Stimulated activated CD8-positive, alpha-beta memory T cell treated with anti-CD3 and anti-CD28 coated beads, Interleukin-12 subunit alpha, Interleukin-12 subunit beta, amount 100 ng/mL, for 4 hours (primary cell): Measurements from ENCODE around the gene LRP6.

ENCODE experiments used
- DNase-seq: peaks from one replicate; pipeline ENCODE4 v3.0.0-alpha.2; 2020; ENCODE audit warnings: low read depth

Gene LRP6

DNA sequence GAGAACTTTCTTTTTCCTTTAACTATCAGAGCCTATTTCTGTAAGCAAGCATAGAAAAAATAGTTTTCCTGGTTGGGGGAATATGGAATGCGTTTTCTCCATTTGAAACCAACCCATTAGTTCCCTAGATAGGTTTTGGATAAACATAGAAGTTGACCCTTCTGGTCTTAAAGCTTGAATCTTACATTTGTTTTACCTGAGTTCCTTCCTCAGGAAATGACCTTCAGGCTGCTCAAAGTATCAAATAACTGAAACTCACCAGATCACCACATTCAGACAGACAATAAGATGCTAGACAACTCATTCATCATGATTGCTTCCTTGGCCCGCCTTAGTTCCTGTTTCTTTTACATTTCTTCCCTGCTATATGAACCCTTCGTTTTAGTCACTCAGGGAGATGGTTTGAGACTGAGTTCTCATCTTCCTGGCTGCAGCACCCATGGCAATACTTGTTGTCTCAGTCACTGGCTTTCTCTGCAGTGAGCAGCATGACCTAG lies 52.2 kb downstream of the LRP6 start:
- DNase-seq = no peak

DNA sequence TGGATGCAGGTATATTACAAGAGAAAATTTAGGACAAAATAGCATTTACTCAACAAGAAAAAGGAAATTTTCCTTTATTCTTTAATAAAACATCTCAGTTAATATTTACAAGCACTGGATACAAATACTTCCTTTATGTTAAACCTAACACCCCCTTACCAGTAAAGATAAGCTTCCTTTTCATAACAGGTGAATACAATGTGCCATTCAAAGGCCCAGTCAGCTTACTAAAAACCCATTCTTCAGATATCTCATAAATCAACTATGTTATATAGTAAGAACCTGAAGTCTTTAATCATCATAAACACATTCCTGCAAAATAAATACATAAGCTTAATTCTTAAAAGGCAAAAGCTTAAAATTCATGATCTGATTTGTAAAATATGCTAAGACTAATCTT lies 52.6 kb downstream of the LRP6 start:
- no peak for DNase-seq

DNA sequence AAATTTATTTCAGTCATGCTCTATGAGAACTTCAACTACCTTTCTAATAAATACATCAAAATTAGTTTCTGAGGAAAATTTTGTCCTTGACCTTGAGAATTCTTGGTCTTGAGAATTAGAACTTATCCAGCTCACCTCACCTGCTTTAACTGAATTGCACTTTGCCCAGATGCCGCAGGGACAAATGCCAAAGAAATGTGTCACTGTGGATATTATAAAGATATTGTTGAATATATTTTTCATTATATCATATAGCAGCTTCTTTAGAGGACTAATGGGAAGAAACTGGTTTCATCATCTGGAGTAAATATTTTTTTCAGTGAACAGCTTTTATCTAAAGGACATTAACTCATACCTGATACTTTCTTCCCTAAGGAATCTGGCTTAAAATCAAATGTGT lies 54.1 kb downstream of the LRP6 start:
- no peak for DNase-seq

DNA sequence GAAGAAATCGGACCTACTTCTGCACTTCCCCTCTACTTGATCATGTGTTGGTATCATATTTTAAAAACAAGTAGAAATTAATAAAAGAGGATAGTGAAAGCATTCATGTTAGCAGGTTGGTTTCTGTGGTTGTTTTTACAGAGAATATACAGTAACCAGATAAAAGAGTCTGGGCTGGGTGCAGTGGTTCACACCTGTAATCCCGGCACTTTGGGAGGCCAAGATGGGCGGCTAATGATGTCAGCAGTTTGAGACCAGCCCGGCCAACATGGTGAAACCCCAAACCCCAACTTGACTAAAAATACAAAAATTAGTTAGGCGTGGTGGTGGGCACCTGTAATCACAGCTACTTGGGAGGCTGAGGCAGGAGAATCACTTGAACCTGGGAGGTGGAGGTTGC lies 55.9 kb downstream of the LRP6 start:
- DNase-seq = no peak

DNA sequence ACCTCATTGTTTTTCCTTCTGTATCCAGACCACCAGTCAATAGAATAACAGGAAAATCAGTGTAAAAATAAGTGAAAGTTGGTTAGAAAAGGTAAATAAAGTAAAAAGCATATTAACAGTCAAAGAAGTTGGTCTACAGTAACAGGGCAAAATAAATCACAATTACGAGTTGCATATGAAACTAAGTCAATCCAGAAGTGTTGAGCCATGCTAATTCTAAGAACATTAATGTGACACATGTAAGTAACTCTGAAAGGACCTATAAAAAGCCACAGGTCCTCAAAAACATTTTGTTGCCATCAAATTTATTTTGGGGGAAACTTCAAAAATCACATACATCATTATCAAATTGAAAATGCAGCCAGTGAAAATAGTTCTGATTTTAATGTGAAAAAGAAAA lies 56.4 kb downstream of the LRP6 start:
- DNase-seq = no peak

DNA sequence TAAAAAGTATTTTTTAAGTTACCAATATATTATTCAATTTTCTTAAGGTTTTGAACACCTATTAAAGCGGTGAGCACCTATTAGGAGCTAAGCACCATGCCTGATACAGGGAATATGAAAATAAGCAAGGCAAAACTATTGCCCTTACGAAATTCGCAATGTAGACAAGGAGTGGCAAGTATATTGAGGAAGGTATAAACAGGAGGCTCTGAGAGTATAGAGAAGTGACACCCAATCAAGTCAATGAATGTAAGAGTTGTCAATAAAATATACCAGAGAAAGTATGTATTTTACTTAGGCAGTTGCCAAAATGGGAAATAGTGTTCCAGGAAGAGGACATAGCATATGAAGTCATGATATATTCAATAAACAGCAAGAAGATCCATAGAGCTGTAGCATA lies 57.2 kb downstream of the LRP6 start:
- DNase-seq = no peak

DNA sequence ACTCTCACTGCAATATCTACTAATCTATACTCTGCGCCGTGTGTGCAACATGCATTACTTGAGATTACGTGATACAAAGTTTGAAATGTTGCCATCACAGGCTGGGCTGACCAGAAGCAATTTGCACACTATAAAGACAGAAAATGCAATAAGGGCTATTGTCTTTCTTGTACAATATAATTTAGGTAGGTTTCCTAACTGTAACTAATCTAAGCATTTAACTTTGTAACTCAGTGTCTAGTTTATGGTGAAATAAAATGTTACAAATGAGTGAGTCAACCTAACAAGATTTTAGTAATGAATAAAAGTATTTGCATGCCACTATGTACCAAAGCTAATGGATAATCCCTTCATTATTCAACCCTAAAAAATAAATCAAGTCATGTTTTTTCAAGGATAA lies 57.8 kb downstream of the LRP6 start:
- DNase-seq = no peak

DNA sequence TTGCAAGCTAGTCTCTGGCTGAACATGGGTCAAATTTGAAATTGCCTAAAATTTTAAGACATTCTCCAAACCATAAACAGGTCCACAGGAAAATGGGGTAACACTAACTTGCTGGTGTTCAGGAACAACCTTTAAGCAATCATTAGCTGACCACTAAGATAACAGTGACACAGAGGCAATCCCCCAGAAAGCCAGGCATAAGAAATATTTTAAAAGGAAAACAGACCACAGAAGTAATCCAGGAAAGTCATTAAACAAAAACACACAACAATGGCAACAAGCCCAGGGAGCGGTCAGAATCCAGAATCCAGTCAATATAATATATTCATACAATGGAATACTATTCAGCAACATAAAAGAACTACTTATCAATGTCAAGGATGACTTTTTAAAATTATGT lies 59.1 kb downstream of the LRP6 start:
- no peak for DNase-seq

DNA sequence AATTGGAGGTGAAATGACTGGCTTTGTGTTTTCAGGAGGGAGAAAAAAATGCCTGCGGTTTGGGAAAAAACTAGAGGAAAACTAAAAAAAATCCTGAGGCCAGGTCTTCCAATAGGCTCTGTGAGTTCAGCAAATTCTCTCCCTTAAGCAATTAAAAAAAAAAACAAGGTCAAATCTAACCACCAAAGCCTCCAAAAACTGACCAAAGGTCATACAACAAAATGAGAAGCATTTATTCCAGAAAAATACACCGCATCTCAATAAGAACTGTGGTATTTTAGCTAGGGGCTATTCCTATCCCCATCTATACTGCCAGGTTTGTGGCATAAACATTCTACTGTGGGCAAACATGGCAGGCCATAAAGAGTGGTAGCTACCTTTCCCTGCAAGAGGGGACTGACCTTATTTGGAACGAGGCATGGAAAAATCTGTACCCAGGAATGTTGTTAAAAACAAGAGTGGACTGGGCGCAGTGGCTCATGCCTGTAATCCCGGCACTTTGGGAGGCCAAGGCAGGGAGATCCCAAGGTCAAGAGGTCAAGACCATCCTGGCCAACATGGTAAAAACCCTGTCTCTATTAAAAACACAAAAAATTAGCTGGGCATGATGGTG lies 60.0 kb downstream of the LRP6 start:
- no peak for DNase-seq

DNA sequence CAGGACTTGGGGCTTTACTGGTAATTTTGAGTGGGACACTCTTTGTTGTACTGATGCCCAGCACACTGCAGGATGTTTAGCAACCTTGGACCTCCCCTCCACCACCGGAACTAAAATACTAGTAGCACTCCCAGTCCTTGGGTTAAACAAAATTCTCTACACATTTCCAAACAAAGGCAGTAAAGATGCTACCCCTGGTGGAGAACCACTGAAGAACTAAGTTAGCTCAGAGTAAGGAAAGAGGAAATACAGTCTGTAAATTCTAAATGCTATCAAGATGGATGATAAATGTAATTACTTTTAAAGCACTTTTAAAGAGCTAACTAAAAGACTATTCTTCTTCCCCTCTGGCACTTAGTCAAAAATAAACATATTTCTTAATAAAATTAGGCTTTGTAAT lies 64.1 kb downstream of the LRP6 start:
- no peak for DNase-seq

DNA sequence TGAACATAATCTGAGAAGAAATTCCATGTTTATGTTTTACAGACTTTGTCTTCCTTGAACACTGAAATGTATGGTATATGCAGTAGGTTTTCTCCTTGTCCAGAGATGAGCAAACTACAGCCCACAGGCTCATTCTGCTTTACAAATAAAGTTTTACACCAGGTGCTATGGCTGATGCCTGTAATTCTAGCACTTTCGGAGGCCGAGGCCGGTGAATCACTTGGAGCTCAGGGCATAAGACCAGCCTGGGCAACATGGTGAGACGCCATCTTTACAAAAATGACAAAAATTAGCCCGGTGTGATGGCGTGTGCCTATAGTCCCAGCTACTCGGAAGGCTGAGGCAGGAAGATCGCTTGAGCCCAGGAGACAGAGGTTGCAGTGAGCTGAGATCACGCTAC lies 64.7 kb downstream of the LRP6 start:
- DNase-seq = no peak

DNA sequence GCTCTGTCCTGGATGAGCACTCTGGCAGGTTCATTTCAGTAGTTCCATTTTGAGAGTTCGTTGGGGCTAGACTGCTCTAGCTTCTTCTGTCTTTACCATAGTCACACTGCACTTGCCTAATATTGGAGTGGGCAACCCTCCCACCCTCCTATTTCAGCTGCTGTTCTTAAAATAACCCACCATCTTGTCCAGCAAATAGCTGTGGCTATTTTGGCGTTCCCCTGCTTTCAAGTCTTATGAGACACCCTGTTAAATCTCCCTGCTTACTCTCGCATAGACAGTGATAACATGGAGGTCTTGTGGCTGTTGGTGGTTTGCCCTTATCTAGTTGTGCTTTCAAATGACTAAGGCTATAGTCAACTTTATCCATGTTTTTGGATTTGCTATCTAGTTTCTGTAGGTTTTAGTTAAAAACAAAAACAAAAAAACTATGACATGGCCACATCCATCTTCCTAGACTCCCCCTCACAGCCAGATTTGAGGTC lies 65.5 kb downstream of the LRP6 start:
- DNase-seq = no peak

DNA sequence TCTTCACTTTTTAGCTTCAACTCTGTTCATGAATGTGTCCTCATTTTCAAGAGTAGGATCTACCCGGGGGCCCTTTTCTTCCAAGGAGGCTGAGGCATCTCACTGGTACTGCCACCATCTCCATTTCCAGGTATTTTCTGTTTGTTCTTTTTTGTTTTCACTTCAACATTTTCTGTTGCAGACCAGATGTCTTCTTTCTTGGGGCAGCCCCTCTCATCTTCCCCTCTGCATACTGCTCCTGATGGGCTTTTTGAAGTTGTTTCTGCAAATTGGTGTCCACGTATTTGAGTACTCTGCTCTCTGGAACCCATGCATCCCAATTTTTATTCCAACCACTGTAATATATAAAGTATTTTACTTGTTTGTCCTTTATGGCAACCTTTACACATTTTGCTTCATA lies 66.5 kb downstream of the LRP6 start:
- DNase-seq = no peak

DNA sequence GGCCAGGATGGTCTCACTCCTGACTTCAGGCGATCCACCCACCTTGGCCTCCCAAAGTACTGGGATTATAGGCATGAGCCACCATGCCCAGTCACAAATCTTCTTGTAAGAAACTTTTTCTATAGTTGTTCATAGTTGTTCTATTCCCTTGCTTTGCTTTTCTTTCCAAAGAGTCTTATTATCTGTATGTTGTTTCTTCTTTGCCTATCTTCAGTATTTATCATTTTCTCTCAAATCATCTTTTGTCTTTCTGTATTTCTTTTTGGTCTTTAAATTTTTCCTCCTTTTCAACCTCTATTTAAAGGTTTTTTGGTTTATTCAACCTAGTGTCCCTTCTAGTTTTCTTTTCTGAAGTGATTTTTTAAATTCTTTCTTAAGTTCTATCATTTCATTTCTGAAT lies 68.7 kb downstream of the LRP6 start:
- DNase-seq = no peak

DNA sequence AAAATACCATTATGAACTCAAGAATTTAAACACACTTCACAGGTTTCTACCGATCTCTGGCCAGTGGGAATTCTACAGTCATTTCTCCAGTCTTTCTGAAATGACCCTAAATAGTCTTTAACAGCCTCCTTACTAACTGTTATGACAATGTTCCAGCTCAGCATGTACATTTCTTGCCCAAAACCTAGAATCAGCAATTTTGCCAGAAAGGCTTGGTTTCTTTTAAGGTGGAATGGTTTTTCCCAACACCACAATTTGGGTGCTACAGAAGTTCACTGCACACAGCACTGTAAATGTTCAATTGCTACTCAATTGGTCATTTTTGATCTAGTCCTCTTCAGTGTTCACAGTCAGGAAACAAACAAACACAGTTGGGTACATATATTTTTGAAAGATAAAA lies 69.7 kb downstream of the LRP6 start:
- DNase-seq = no peak

DNA sequence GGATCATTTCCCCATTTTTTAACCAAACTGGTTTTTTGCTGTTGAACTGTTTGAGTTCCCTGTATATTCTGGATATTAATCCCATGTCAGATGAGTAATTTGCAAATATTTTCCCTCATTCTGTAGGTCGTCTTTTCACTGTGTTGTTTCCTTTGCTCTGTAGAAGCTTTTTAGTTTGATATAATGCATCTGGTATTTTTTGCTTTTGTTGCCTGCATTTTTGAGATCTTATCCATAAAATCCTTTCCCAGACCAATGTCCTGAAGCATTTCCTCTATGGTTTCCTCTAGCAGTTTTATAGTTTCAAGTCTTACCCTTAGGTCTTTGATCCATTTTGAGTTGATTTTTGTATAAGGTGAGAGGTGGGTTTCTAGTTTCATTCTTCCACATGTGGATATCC lies 71.3 kb downstream of the LRP6 start:
- DNase-seq = no peak

DNA sequence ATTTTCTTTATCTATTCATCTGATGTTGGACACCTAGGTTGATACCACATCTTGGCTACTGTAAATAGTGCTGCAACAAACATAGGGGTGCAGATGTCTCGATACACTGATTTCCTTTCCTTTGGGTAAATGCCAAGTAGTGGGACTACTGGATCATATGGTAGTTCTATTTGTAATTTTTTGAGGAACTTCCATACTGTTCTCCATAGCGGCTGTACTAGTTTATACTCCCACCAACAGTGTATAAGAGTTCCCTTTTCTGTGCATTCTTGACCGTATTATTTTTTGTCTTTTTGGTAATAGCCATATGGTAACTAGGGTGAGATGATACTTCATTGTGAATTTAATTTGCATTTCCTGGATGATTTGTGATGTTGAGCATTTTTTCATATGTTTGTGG lies 71.8 kb downstream of the LRP6 start:
- no peak for DNase-seq

DNA sequence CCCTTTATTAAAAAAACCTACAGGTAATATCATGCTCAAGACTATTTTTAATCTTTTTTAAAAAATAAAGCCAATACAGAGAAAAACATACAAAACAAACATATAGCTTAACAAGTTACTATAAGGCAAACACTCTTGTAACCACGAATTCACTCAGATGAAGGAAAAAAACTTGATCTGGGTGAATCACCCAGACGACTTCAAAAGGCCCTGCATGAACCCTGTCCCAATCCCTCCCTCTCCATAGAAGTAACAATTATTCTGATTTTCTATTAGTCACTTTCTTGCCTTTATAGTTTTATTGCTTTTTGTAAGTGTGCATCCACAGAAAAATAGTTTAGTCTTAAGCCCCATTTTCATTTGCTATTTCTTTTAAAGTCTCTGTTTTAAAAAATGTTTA lies 72.6 kb downstream of the LRP6 start:
- no peak for DNase-seq

DNA sequence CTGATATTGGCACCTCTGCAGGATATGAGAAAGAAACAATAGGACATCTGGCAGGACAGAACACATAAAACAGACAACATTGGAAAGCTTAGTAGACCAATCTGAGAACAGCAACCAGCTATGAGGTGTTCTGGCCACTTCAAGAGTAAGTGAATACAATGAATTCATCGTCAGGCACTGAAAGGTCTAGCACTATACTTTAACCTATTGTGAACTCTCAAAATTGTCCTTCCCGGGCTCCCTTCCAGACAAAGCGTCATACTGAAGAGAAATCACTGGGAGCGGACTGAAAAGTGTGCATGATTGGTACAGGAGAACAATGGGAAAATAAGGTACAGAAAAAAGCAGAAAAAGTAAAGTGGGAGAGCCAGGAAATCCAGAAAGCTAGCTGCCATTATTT lies 75.8 kb downstream of the LRP6 start:
- no peak for DNase-seq

DNA sequence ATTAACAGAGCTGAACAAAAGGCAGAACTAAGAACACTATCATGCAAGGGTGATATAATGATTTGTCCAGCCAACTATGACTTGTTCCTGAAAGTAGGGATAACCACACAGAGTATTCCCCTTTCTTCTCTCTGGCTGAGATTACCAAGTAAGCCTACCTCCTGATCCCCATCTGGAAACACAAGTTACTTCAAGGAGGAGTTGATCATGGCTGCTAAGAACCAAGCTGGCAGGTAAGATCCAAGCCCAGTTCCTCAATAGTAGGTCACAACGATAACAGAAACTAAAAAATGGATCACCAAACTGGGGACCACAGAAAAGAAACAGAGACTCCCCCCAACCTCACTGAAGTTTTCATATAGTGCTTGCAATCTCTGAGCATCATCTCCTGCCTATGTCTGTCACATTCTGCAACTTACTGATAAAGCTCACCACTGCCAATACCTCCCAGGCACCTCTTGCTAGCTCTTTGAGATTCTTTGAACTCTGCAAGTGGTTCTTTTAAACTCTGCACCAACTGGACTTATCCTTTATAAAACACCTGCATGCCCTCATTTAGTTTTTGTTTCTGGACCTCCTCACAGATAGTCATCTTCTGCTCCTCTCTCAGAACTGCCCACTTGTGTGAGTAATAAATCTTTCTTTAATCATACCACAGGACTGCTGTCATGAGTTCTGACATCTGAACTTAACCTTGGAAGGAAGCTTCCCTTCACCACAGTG lies 76.6 kb downstream of the LRP6 start:
- no peak for DNase-seq

DNA sequence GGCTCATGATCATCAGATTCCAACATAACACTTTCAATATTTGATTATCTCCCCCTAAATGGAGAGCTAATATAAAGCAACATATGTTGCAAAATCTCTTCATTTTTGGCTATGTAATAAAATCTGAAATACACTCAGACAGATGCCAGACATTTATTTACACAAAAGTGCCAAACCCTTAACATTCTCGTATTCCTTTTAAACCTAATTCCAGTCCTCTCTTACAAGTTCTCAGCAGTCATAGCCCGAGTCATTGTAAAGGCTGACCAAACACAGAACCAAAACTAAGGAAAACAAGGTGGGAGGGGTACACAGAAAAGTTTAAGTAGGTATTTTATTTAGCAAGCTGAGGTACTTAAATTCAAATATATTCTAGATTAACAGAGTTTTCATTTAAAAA lies 81.4 kb downstream of the LRP6 start:
- DNase-seq = no peak

DNA sequence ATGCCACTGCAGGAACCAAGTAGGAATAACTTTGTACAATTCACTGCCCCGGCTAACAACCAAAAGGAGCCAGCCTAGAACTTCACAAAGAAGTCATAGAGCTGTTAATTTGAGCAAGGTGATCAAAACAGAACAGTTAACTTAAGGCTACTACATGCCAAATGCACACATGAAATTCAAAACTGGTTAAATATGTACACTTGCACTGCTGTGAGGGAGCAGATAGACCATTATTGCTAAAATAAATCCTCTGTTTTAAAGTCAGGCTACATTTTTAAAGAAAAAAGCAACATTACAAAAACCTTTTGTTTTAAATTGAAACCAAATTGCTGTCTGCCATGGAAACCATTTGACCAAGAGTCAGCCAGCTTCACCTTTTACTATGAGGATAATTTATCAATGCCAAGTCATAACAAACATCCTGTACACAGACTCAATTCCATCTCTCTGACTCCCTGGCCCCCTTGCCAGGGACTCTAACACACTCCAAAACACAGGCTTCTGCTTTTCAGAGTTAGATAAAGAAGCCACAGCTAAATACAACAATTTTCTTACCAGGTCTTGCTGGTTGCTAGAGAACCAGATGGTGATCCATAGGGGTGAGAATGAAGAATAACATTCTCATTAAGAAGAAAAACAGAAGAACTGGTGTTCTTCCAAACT lies 84.0 kb downstream of the LRP6 start:
- no peak for DNase-seq

DNA sequence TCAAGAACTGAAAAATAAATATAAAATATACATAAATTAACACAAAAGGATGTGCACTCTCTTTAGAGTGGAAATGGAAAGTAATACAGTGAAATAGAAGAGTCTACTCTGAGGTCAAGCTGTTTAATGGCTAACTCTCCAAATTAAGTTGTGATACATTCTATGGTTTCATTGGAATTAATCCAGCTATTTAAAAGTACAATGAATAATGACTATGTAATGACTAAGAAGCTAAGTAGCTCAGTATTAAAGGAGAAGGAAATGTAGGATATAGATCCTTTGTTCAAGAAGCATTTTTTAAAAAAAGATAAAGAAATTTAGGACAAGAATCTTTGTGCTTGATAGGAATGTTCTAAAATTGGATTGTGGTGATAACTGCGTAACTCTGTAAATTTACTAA lies 85.3 kb downstream of the LRP6 start:
- DNase-seq = no peak
